MM.1S (cell line): Measurements from ENCODE around the gene STEAP2.

Source experiments
- CTCF ChIP-seq: fragments of 300-600 bp; sonication (generic); IDR thresholded peaks from 2 replicates; pipeline ENCODE4 v1.5.1; 2016; ENCODE audit warnings: antibody characterized with exemption, low read length, mixed read lengths
- EZH2 ChIP-seq: fragments of 300-600 bp; sonication (generic); optimal IDR thresholded peaks from 2 replicates; pipeline ENCODE3; 2017; ENCODE audit warnings: low read depth, mild to moderate bottlenecking, antibody characterized with exemption, low read length, mixed read lengths
- EZH2phosphoT487 ChIP-seq: fragments of 300-600 bp; sonication (generic); IDR thresholded peaks from 2 replicates; pipeline ENCODE4 v1.6.1; 2018; ENCODE audit warnings: antibody characterized with exemption, low read length

- peak; percentile 39 for TF ChIP-seq CTCF
- TF ChIP-seq EZH2phosphoT487 = no peak
- TF ChIP-seq EZH2 = no peak
These were observed 50.9 kb downstream of the STEAP2 start for GRCh38 chr7:90262438-90262837.
